D721Med (cell line): ENCODE measurements around the gene MATN3.

Experiments used
- DNase-seq: peaks from one replicate; pipeline ENCODE4 v3.0.0; 2011; ENCODE audit warnings: low spot score; ENCODE audit not compliant: insufficient read length
- FAIRE-seq: peaks from 2 replicates; lab custom pipeline; 2011; peaks lifted over from hg19 to GRCh38; lab: Jason Lieb, UNC
- TF ChIP-seq, protein P1 (sequence below): IDR thresholded peaks from 2 replicates; pipeline ENCODE4 v1.5.1; 2012; ENCODE audit warnings: mild to moderate bottlenecking, control low read depth; ENCODE audit not compliant: insufficient read depth; ENCODE audit errors: missing control alignments

Gene MATN3

DNA sequence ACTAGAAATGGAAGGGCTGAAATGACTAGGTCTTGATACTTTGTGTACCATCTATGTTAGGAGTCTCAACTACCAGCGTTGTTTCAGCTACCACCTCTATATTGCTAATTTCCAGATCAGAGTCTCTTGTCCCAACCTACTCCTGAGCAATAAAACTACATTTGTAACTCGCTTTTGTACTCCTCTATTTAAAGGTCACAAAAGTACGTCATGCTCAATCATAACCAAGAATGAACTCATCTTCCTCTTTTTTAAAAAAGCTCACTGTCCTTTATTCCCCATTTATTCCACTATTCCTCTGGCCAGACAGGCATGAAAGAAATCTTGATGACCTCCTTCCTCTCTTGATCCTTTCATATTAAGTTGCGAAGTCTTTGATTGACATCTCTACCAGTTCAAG is 11.2 kb upstream of the MATN3 start:
- TF ChIP-seq, protein P1, sequence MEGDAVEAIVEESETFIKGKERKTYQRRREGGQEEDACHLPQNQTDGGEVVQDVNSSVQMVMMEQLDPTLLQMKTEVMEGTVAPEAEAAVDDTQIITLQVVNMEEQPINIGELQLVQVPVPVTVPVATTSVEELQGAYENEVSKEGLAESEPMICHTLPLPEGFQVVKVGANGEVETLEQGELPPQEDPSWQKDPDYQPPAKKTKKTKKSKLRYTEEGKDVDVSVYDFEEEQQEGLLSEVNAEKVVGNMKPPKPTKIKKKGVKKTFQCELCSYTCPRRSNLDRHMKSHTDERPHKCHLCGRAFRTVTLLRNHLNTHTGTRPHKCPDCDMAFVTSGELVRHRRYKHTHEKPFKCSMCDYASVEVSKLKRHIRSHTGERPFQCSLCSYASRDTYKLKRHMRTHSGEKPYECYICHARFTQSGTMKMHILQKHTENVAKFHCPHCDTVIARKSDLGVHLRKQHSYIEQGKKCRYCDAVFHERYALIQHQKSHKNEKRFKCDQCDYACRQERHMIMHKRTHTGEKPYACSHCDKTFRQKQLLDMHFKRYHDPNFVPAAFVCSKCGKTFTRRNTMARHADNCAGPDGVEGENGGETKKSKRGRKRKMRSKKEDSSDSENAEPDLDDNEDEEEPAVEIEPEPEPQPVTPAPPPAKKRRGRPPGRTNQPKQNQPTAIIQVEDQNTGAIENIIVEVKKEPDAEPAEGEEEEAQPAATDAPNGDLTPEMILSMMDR = no peak
- no peak for DNase-seq
- no peak for FAIRE-seq

DNA sequence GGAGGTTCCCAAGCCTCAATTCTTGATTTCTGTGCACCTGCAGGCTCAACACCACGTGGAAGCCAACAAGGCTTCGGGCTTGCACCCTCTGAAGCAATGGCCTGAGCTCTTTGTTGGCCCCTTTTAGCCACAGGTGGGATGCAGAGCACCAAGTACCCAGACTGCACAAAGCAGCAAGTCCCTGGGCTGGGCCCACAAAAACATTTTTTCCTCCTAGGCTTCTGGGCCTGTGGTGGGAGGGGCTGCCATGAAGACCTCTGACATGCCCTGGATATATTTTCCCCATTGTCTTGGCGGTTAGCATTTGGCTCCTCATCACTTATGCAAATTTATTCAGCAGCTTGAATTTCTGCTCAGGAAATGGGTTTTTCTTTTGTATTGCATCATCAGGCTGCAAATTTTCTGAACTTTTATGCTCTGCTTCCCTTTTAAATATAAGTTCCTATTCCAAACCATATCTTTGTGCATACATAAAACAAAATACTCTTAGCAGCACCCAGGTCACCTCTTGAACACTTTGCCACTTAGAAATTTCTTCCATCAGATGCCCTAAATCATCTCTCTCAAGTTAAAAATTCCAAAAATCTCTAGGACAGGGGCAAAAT is 9.0 kb upstream of the MATN3 start:
- TF ChIP-seq, protein P1 = no peak
- DNase-seq = no peak
- FAIRE-seq = no peak

DNA sequence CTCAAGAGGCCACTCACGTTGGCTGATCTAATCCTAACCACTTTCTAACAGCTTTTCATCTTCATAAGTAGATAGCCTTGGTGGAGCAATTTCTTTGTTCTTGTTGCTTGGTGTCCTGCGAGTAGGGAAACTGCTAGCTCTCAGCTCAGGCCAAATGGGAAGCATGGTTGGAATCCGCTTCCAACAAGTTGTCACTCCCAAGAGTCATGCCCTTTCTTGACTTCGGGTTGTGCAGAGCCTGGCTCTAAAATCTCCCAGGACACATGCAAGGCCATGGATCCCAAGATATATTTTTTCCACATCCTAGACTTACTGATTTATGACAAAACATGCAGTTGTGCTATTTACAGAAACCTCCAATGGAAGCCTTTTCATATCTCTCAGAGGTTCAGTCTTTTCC is 7.3 kb upstream of the MATN3 start:
- FAIRE-seq = no peak
- no peak for DNase-seq
- TF ChIP-seq, protein P1 = no peak

DNA sequence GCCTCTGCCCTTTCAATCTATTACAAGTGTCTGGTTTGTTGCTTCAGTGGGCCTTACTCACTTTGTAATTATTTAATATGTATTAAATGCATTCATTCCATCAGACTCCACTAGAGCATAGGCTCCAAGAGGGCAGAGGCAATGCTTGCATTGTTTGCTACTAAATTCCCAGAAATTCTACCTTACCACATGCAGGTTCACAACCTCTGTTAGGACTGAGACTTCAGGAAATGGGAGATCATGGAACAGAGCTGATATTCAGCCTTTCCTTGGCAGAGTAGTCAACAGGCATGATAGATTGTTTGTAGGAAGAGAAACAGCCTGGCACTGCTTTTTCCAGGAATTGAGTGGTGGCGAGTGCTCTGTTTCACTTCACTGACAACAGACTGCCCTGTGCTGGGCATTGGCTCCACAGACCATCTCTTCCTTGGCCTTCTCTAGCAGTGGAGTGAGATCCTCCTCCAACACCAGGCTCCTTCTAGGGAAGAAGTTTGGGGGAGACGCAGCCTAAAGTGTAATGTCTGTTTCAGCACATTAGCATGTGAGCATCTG is 6.2 kb upstream of the MATN3 start:
- FAIRE-seq = no peak
- no peak for DNase-seq
- TF ChIP-seq, protein P1 = no peak

DNA sequence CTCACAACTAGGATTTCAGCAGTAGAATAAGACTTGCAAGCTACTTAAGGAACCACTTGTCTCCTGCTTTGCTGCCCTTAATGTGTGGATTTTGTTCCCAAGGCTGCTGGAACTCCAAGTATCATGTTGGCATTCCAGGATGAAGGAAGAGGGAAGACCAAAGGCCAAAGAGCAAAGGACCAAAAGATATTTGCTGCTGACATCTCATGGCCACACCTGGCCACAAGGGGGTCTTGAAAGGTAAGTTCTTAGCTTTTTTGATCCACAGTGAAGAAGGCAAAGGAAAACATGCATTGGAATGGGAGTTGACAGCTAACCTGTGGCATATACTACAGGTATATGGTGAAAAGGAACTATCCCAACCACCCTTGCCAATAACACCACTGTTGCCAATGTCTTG is 3.9 kb upstream of the MATN3 start:
- DNase-seq (no peak), FAIRE-seq (no peak)
- TF ChIP-seq, protein P1 = no peak

DNA sequence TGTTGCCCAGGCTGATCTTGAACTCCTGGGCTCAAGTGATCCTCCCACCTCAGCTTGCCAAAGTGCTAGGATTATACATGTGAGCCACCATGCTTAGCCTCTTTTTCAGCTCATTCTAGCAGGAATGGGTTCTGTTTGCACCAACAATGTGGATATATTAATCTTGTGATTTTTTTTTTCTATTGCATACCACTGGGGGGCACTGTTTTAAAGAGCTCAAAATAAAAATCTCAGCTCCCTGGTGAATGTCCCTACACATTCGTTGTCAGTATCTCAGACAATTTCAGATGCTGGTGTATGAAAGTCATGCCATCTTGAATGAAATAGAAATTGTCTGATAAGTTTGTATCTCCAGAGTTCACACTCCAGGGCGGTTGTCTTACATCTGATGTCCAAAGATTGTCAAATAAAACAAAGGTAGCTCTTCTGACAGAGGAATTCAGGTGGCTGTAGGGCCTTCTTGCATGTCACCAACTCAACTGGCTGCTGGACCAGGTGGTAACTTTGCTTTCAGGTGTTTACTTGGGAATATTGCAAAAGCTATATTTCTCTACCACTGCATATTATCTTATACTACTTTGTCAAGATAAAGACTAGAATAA is 3.1 kb upstream of the MATN3 start:
- no peak for FAIRE-seq
- peak; percentile 38 for DNase-seq

More for the DNA sequence above, 3.1 kb upstream of the MATN3 start:
- TF ChIP-seq, protein P1 = peak; percentile 59
